Stimulated activated CD4-positive, alpha-beta T cell treated with anti-CD3 and anti-CD28 coated beads, Interleukin-15, amount 100 ng/mL, for 24 hours (primary cell): ENCODE results near the gene MAD1L1.
"Not testable (repeated sequence)": the region's sequence is repeated elsewhere in the genome, so short reads cannot be mapped to it uniquely, and the experiment has no call there.

Experiments used
- DNase-seq: peaks from one replicate; pipeline ENCODE4 v3.0.0-alpha.2; 2020

MAD1L1 gene

GRCh38 chr7:2041496-2042367 is 191.0 kb downstream of the MAD1L1 start:
- DNase-seq = no peak

GRCh38 chr7:2040893-2041270 is 191.9 kb downstream of the MAD1L1 start:
- no peak for DNase-seq

- DNase-seq = no peak
Measured at GRCh38 chr7:2040201-2040892, 192.4 kb downstream of the MAD1L1 start.

GRCh38 chr7:2038931-2039728 is 193.6 kb downstream of the MAD1L1 start:
- no peak for DNase-seq

- DNase-seq = peak; percentile 15
Measured at GRCh38 chr7:2037808-2038522, 194.8 kb downstream of the MAD1L1 start.

GRCh38 chr7:2037301-2037807 is 195.4 kb downstream of the MAD1L1 start:
- DNase-seq = peak; percentile 12

- DNase-seq = no peak
Measured at GRCh38 chr7:2036786-2037185, 196.0 kb downstream of the MAD1L1 start.

- DNase-seq = not testable (repeated sequence)
Measured at GRCh38 chr7:2036201-2036600, 196.5 kb downstream of the MAD1L1 start.

- no peak for DNase-seq
Measured at GRCh38 chr7:2034291-2035201, 198.2 kb downstream of the MAD1L1 start.

- DNase-seq = no peak
Measured at GRCh38 chr7:2033586-2034135, 199.1 kb downstream of the MAD1L1 start.

- no peak for DNase-seq
Measured at GRCh38 chr7:2032876-2033407, 199.8 kb downstream of the MAD1L1 start.

- DNase-seq = no peak
Measured at GRCh38 chr7:2032030-2032875, 200.5 kb downstream of the MAD1L1 start.

- DNase-seq = no peak
Measured at GRCh38 chr7:2031451-2031845, 201.3 kb downstream of the MAD1L1 start.

- DNase-seq = peak; percentile 19
Measured at GRCh38 chr7:2030475-2031450, 202.0 kb downstream of the MAD1L1 start.

- DNase-seq = no peak
Measured at GRCh38 chr7:2029936-2030335, 202.8 kb downstream of the MAD1L1 start.

GRCh38 chr7:2029211-2029905 is 203.4 kb downstream of the MAD1L1 start:
- DNase-seq = no peak

GRCh38 chr7:2028733-2029132 is 204.0 kb downstream of the MAD1L1 start:
- no peak for DNase-seq

- DNase-seq = no peak
Measured at GRCh38 chr7:2025188-2025587, 207.6 kb downstream of the MAD1L1 start.
